ENCODE measurements around the gene MTHFD1L.

GRCh38 chr6:150857062-150857944 is 8.2 kb upstream of the MTHFD1L start:
- TF ChIP-seq CTCF (conservative IDR thresholded peaks at IDR 0.05; ENCODE audit: low read length) (no peak), EZH2phosphoT487 (IDR thresholded peaks at IDR 0.05; ENCODE audit: borderline replicate concordance) (no peak)
